ENCODE data around the gene GPR63. TPM values are rescaled to one million over a fixed set of nuclear protein-coding genes. Genes with fewer than 3 reads are reported as not detected.

Gene GPR63
- total and polyA plus RNA-seq, 2 experiments from 2014 or later, result 1.9 to 7.7 TPM

- H3K9me2 ChIP-seq (replicated peaks; ENCODE audit: insufficient read depth), result no peaks in the 10 kb centered on the region
- H4K20me1 ChIP-seq (ENCODE audit: insufficient read depth, poor library complexity, severe bottlenecking), result no peaks in the 10 kb centered on the region
- H3K4me1 ChIP-seq (ENCODE audit: insufficient read depth), result peaks cover 3% of the 10 kb centered on the region
- WGBS (ENCODE audit: low lambda C conversion rate, missing lambda C conversion rate), result 84% methylated on average over 9 of the region's 9 CpGs
- no peaks in the 10 kb centered on the region for H3K27me3 ChIP-seq
- no peaks in the 10 kb centered on the region for H3K9me3 ChIP-seq (ENCODE audit: low read depth)
- no peak overlapping the region for H3K4me3 ChIP-seq
- no peak for DNase-seq (ENCODE audit: low spot score)
- no peak overlapping the region for H2AFZ ChIP-seq
- peak overlapping the region; percentile 71 for H3K27ac ChIP-seq
- no peaks in the 10 kb centered on the region for H3K36me3 ChIP-seq (replicated peaks; ENCODE audit: insufficient read depth, low read depth)
- H3K4me2 ChIP-seq, result no peak overlapping the region
- no peaks in the 10 kb centered on the region for H3K79me2 ChIP-seq
- TF ChIP-seq EZH2 (IDR thresholded peaks at IDR 0.05; ENCODE audit: borderline replicate concordance) (no peak), EZH2phosphoT487 (IDR thresholded peaks at IDR 0.05; ENCODE audit: low read depth, severe bottlenecking, unreplicated experiment) (no peak), CTCF (IDR thresholded peaks at IDR 0.05; ENCODE audit: poor library complexity) (no peak)
These were observed 39.7 kb upstream of the GPR63 start for GRCh38 chr6:96876886-96877545.

DNA sequence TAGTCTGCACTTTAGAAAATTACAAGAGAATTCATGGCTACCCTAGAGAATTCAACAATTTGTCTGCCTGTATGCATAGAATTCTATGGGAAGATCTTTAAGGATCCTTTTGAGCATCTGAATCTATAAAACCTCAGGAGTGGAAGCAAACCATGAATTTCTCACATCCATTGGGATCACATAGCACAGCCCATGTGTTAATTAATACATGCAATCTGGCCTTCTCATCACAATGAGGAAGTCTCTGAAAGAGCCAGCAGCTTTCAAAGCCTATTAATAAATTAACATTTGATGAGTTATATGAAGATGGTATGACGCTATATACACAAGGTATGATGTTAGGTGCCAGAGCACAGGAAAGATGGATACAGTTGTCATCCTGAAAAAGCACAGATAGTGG is 35.7 kb upstream of the GPR63 start:
- DNase-seq (ENCODE audit: low spot score), result no peak
- WGBS (ENCODE audit: low lambda C conversion rate, missing lambda C conversion rate), result 89% methylated on average over 1 of the region's 1 CpG
- Histone ChIP-seq H3K9me3 (ENCODE audit: low read depth) (no peaks in the 10 kb centered on the region), H3K4me2 (no peak overlapping the region), H3K27ac (no peak overlapping the region), H4K20me1 (ENCODE audit: insufficient read depth, poor library complexity, severe bottlenecking) (no peaks in the 10 kb centered on the region), H3K4me3 (no peak overlapping the region), H3K36me3 (replicated peaks; ENCODE audit: insufficient read depth, low read depth) (no peaks in the 10 kb centered on the region), H3K27me3 (no peaks in the 10 kb centered on the region), H3K4me1 (ENCODE audit: insufficient read depth) (peaks cover 3% of the 10 kb centered on the region), H3K79me2 (no peaks in the 10 kb centered on the region), H3K9me2 (replicated peaks; ENCODE audit: insufficient read depth) (no peaks in the 10 kb centered on the region), H2AFZ (no peak overlapping the region)
- no peak for TF ChIP-seq CTCF (IDR thresholded peaks at IDR 0.05; ENCODE audit: poor library complexity)
- TF ChIP-seq EZH2phosphoT487 (IDR thresholded peaks at IDR 0.05; ENCODE audit: low read depth, severe bottlenecking, unreplicated experiment), result no peak
- TF ChIP-seq EZH2 (IDR thresholded peaks at IDR 0.05; ENCODE audit: borderline replicate concordance), result no peak

DNA sequence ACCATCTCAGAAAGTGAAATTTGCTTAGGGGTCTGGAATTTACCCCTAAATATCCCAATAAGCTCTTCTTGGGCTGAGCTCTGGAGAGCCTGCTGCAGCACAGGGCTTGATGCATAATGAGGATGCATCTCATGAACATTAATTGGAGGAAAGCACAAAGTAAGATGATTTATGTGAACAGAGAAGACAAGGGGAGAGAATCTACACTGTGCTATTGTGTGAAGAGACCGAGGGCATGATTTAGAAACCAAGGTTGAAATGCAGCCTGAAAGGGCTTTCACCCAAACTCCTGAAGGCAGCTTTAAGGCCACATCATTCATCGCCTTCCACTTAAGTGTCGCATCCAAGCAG is 27.8 kb upstream of the GPR63 start:
- no peaks in the 10 kb centered on the region for H3K9me3 ChIP-seq (ENCODE audit: low read depth)
- no peaks in the 10 kb centered on the region for H3K27me3 ChIP-seq
- no peak overlapping the region for H2AFZ ChIP-seq
- no peak for DNase-seq (ENCODE audit: low spot score)
- TF ChIP-seq EZH2 (IDR thresholded peaks at IDR 0.05; ENCODE audit: borderline replicate concordance) (no peak), CTCF (IDR thresholded peaks at IDR 0.05; ENCODE audit: poor library complexity) (no peak), EZH2phosphoT487 (IDR thresholded peaks at IDR 0.05; ENCODE audit: low read depth, severe bottlenecking, unreplicated experiment) (no peak)
- H3K4me1 ChIP-seq (ENCODE audit: insufficient read depth), result peaks cover 7% of the 10 kb centered on the region
- 96% methylated on average over 3 of the region's 3 CpGs for WGBS (ENCODE audit: low lambda C conversion rate, missing lambda C conversion rate)
- H4K20me1 ChIP-seq (ENCODE audit: insufficient read depth, poor library complexity, severe bottlenecking), result no peaks in the 10 kb centered on the region
- H3K27ac ChIP-seq, result no peak overlapping the region
- no peaks in the 10 kb centered on the region for H3K79me2 ChIP-seq
- H3K4me2 ChIP-seq, result no peak overlapping the region
- no peak overlapping the region for H3K4me3 ChIP-seq
- no peaks in the 10 kb centered on the region for H3K9me2 ChIP-seq (replicated peaks; ENCODE audit: insufficient read depth)
- no peaks in the 10 kb centered on the region for H3K36me3 ChIP-seq (replicated peaks; ENCODE audit: insufficient read depth, low read depth)

Measured in hepatocyte (in vitro differentiated cells).